Measurements from ENCODE around the gene EFCC1.

The EFCC1 gene

GRCh38 chr3:129015388-129016105 lies 14.4 kb downstream of the EFCC1 start:
- peak; percentile 39 for DNase-seq

- DNase-seq: peak; percentile 63
Measured at GRCh38 chr3:129016356-129016719, 15.2 kb downstream of the EFCC1 start.

- DNase-seq: no peak
Measured at GRCh38 chr3:129016720-129017483, 15.8 kb downstream of the EFCC1 start.

GRCh38 chr3:129017484-129017899 lies 16.4 kb downstream of the EFCC1 start:
- no peak for DNase-seq

GRCh38 chr3:129018271-129018670 lies 17.2 kb downstream of the EFCC1 start:
- DNase-seq: no peak

- no peak for DNase-seq
Measured at GRCh38 chr3:129018751-129019150, 17.6 kb downstream of the EFCC1 start.

GRCh38 chr3:129019266-129019665 lies 18.2 kb downstream of the EFCC1 start:
- no peak for DNase-seq

- DNase-seq: no peak
Measured at GRCh38 chr3:129020691-129021090, 19.6 kb downstream of the EFCC1 start.

GRCh38 chr3:129021140-129021551 lies 20.0 kb downstream of the EFCC1 start:
- no peak for DNase-seq

GRCh38 chr3:129022114-129023007 lies 21.3 kb downstream of the EFCC1 start:
- no peak for DNase-seq

GRCh38 chr3:129023008-129023358 lies 21.9 kb downstream of the EFCC1 start:
- no peak for DNase-seq

- no peak for DNase-seq
Measured at GRCh38 chr3:129023909-129024308, 22.8 kb downstream of the EFCC1 start.

- DNase-seq: no peak
Measured at GRCh38 chr3:129025108-129025507, 24.0 kb downstream of the EFCC1 start.

GRCh38 chr3:129025691-129026435 lies 24.8 kb downstream of the EFCC1 start:
- no peak for DNase-seq

- DNase-seq: peak; percentile 92
Measured at GRCh38 chr3:129026728-129027543, 25.8 kb downstream of the EFCC1 start.

GRCh38 chr3:129027544-129027880 lies 26.4 kb downstream of the EFCC1 start:
- no peak for DNase-seq

GRCh38 chr3:129028866-129029265 lies 27.8 kb downstream of the EFCC1 start:
- no peak for DNase-seq

- DNase-seq: no peak
Measured at GRCh38 chr3:129030611-129031010, 29.5 kb downstream of the EFCC1 start.

GRCh38 chr3:129031476-129032215 lies 30.5 kb downstream of the EFCC1 start:
- DNase-seq: no peak

- no peak for DNase-seq
Measured at GRCh38 chr3:129032716-129033115, 31.6 kb downstream of the EFCC1 start.

GRCh38 chr3:129033151-129033550 lies 32.0 kb downstream of the EFCC1 start:
- no peak for DNase-seq
